NCI-H187 treated with DMSO at 0.1 percent for 48 hours (cell line): ENCODE results near the gene EHD4.

Source experiments
- DNase-seq: peaks from one replicate; lab custom pipeline; 2025; lab: John Stamatoyannopoulos, UW

EHD4 gene

GRCh38 chr15:41972253-41973242 is at the start of gene EHD4:
Gene EHD4, minus strand, starts transcription at chr15:41972557. Its CDS starts 63 bp downstream, at chr15:41972494.
- DNase-seq, result peak; percentile 81

DNA sequence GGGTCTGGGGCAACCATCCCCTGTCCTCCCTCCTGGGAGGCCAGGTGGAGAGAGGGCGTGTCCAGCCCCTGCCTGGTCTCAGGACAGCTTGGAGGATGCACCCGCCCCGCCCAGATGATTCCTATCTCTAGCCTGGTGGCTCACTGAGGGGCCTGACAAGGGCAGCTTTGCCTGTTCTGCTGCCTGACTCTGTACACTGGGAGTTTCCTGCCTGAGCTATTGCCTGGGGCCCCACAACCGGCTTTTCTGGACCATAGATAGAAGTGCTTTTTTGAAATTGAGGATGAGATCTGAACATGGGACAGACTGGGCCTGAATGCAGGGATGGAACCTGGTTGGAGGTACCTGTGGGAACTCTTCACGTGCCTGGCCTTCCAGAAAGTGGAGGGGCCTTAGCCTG is 49.2 kb upstream of the EHD4 start:
- DNase-seq, result no peak

GRCh38 chr15:42020713-42021273 is 48.4 kb upstream of the EHD4 start, which contains the start of gene PLA2G4E:
Gene PLA2G4E, minus strand, starts transcription at chr15:42021042. Its CDS starts 12 bp downstream, at chr15:42021030.
- DNase-seq, result no peak

GRCh38 chr15:42018306-42019224 is 46.2 kb upstream of the EHD4 start:
- DNase-seq, result no peak

DNA sequence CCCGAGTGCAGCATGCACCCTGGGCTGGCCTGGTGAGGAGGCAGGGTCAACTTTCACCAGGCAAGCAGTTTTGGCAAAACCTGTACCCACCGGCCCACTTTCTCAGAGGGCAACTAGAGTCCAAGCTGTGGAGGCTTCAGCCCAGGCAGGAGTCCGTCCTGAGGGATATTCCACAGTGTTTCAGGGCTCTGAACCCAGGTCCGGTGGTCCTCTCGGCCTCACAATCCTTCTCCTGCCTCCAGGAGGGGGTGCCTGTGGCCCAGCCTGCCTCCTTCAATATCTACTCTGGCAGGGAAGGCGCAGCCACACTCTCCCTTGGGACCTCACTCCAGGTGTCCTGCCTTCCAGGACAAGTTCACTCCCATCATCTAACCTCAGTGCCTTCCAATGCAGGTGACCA is 44.6 kb upstream of the EHD4 start:
- no peak for DNase-seq

- DNase-seq, result no peak
Observed at GRCh38 chr15:42014406-42014805, 42.0 kb upstream of the EHD4 start.

DNA sequence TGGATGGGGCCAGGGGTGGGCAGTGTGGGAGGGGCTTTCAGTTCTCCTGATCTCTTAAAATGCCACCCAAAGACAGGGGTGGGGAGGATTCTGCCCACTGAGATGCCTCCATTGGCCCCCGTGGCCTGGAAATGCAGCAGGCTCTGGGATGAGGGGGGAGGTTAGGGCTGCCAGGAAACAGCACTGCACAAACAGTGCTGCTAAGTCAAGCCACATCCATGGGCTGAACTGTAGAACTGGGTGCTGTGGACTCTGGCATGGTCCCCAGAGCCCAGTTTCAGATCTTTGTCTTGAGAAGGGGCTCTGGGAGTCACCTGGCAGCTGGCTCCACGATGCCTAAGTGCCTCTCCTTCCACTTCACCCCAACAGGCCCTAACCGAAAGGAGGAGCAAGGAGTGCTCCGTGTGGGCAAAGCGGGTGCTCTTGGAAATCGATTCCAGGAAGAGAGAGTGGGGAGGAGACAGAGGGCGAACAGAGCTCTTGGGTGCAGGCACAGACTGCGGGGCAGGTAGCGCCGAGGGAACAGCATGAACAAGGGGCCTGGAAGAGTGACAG is 40.6 kb upstream of the EHD4 start:
- DNase-seq, result no peak

- DNase-seq, result no peak
Observed at GRCh38 chr15:42012241-42012640, 39.9 kb upstream of the EHD4 start.

- no peak for DNase-seq
Observed at GRCh38 chr15:42011074-42011473, 38.7 kb upstream of the EHD4 start.

DNA sequence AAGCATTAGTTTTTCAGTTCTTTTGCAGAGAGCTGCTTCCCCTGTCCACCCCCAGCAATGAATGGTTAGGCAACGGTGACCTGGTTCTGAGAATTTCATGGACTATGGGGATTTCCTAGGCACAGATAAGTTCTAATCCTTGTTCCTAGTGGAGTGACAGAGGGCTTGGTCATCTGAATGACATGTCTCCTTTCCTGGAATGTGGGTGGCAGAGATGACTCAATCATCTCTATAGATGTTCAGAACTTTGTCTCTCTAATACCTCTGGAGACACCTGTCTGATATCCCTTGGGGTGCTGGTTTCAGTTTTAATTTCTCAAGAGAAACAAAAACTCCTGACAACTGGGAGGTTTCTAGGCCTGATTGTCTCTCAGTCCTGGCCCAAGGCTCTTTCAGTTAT is 38.1 kb upstream of the EHD4 start:
- DNase-seq, result no peak

GRCh38 chr15:42009474-42009873 is 37.1 kb upstream of the EHD4 start:
- no peak for DNase-seq

DNA sequence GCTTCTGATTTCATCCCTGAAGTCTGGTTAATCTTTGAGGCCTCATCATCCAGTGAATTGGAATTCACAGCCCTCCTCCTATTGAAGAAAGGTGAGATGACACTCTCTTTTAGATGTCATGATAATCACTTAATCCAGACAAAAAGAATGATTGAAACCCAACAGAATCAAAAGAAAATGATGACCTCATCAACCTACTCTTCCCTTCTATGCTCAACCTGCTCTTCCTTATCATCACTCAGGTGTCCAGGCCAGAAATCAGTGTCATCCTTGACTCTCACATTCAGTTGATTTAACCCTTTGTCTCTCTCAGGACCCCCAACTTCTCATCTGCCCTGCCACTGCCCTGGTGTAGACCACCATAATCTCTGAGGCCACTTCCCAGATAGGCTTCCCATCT is 36.7 kb upstream of the EHD4 start:
- DNase-seq, result no peak

GRCh38 chr15:42007386-42007785 is 35.0 kb upstream of the EHD4 start:
- DNase-seq, result no peak

DNA sequence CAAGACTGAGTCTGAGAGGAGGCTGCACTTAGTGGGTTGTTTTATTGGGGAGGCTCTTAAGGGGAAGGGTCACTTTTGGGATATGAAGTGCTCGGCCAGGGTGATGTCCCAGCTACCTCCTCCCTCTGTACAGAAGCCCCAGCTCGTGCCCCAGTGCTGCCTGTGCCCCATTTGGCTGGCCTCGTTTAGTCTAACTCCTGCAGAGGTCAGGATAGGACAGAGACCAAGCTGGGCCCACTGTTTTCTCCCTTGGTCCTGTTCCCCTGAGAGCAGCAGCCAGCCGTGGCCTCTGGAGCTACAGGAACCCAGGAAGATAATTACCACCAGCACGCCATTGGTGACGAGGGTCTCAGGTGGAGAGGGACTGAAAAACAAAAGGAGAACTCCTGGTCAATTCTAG is 30.0 kb upstream of the EHD4 start:
- no peak for DNase-seq

DNA sequence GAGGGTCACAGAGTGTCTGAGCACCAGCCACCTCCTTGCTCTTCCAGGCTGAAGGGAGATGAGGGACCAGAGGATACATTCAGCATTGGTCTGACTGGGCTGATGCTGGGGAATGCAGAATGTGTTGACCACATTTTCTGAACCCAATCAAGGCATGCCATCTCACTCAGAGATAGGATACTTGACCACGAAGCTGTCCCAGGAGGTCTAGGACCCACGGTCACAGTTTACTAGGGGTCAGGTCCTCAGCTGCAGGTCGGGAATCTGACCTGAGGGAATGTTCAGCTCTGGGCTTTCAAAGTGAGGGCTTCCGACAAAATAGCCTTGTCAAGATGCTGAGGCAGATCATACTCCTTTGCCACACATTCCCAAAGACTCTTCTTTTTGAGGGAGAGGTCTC is 28.9 kb upstream of the EHD4 start:
- no peak for DNase-seq

DNA sequence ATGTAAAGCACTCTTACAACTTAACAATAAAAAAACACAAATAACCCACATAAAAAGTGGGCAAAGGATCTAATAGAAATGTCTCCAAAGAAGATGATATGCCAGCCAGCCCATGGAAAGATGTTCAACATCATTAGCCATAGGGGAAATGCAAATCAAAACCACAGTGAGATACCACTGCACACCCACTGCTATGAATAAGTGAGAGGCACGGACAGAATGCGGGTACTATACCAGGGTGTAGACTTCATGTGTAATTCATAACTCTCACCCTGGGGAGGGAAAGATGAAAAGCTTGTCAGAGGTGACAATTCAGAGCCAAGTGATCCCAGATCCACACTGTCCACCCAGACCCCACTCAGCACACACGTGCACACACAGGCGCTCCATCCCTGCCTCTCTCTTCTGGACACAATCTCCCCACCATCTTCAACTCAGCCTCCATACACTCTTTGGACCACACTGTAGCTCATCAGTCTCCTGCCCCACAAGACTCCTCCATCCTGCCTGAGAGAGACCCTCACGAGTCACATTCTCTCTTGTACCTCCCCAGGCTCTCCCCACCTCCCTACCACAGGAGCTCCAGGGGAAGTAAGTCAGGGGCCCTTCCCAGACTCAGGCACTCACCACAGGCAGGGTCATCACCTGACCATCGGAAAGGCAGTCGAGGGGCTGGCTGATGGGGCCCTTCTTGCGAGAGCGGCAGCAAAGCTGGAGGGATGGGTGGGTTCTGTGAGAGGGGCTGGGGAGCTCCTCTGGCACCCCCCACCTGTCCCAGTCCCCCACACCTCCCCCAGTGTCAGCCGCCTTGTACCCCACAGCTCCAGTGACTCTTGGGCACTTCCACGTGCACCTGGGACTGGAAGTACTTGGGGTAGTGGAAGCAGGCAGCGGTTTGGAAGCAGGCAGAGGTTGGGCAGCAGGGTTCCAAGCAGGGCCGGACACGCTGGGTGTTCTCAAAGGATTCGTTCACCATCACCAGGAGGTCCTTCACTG is 27.2 kb upstream of the EHD4 start:
- DNase-seq, result no peak

- no peak for DNase-seq
Observed at GRCh38 chr15:41997845-41998244, 25.5 kb upstream of the EHD4 start.

GRCh38 chr15:41996921-41997592 is 24.7 kb upstream of the EHD4 start:
- DNase-seq, result no peak

DNA sequence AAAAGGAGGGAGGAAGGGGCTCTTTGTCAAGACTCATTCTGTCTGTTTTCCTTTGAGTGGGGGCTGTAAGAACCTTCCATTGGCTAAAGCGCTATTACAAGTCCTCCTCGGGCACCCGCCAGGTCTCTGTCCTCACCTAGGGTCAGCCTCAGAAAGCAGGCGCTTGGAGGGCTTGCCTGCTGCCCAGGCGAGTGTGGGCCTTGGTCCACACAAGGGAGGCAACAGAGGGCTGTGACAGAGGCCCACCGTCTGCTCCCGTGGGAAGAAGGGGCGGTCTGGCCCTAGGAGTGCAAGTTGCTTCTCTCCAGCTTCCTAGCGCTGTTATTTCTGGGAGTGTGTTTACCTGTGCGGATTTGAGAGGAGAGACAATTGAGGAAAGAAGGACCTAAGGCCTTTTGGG is 24.0 kb upstream of the EHD4 start:
- DNase-seq, result no peak

DNA sequence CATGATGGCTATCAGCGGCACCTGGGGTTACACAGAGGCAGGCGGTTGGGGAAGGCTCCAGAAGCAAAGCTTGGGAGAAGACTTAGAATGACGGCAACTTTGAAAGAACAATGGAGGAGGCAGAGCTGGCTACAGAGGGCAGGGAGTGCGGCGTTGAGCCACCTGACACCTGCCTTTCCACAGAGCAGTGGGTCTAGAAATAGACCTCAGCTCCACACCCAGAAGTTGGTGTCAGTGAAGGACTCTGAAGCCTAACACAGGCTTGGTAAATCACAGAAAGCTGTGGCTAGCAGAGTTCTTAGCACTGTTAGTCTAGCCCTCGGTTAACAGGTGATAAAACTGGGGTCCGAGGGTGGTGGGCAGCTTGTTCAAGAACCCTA is 23.1 kb upstream of the EHD4 start:
- no peak for DNase-seq
